Sigmoid colon (tissue), 7 donors: ENCODE results near the gene ZIC2. TPM values are rescaled to one million over a fixed set of nuclear protein-coding genes. Genes with fewer than 3 reads are reported as not detected.
"Not testable (repeated sequence)": the region's sequence is repeated elsewhere in the genome, so short reads cannot be mapped to it uniquely, and the experiment has no call there.

Experiments used
- DNase-seq: peaks from one replicate; pipeline ENCODE4 v3.0.0-alpha.2; 2019
- H3K27ac ChIP-seq, 4 donors: fragments of 200-600 bp; sonication (generic); one replicate each; pipeline ENCODE4 v1.5.1; 2016 to 2019; ENCODE audit warnings: mild to moderate bottlenecking in 1 of 4
- H3K27me3 ChIP-seq, 3 donors: fragments of 200-600 bp; sonication (generic); one replicate each; pipeline ENCODE4 v1.5.1; 2019; ENCODE audit warnings: mild to moderate bottlenecking in 1 of 3
- H3K36me3 ChIP-seq, 4 donors: fragments of 200-600 bp; sonication (generic); one replicate each; pipeline ENCODE4 v1.5.1; 2016 to 2019
- H3K4me1 ChIP-seq, 4 donors: fragments of 200-600 bp; sonication (generic); one replicate each; pipeline ENCODE4 v1.5.1; 2017 to 2019
- H3K4me3 ChIP-seq, 4 donors: fragments of 200-600 bp; sonication (generic); one replicate each; pipeline ENCODE4 v1.5.1; 2017 to 2019; ENCODE audit warnings: mild to moderate bottlenecking in 2 of 4, moderate library complexity in 1 of 4
- H3K9me3 ChIP-seq, 4 donors: fragments of 200-600 bp in 3 of 4; sonication (generic) in 3 of 4; one replicate each; pipeline versions ENCODE4 v1.5.1 to v1.6.1; 2013 to 2019
- CTCF ChIP-seq, 4 experiments: fragments of 450-650 bp in 3 of 4; fragments of 200-600 bp in 1 of 4; IDR thresholded peaks; one replicate each; pipeline ENCODE4 v1.5.1; 2016 to 2019; ENCODE audit warnings: antibody characterized with exemption in 4 of 4, mild to moderate bottlenecking in 3 of 4, moderate library complexity in 2 of 4
- EP300 ChIP-seq, 4 donors: sonication (generic); formaldehyde crosslinking; IDR thresholded peaks; one replicate each; pipeline ENCODE4 v1.6.1; 2017; ENCODE audit warnings: antibody characterized with exemption in 4 of 4
- POLR2A ChIP-seq, 2 donors: fragments of 450-650 bp; IDR thresholded peaks; one replicate each; pipeline ENCODE4 v1.6.1; 2016; ENCODE audit warnings: antibody characterized with exemption in 2 of 2, mild to moderate bottlenecking in 2 of 2, moderate library complexity in 2 of 2
- POLR2AphosphoS5 ChIP-seq, 4 donors: sonication (generic); formaldehyde crosslinking; IDR thresholded peaks; one replicate each; pipeline ENCODE4 v1.6.1; 2017; ENCODE audit warnings: antibody characterized with exemption in 4 of 4
- WGBS, 2 donors: extraction: QIAGEN DNeasy Blood & Tissue Kit; methylation state at CpG; one replicate each; pipeline ENCODE4 v1.1.7; 2013; 5-methylcytosine and 5-hydroxymethylcytosine counted together
- intact Hi-C: fragments of 100-400 bp; cut with DNase I; formaldehyde crosslinking; loops from one replicate; pipeline ENCODE4 v1.15.1; 2023
- polyA plus RNA-seq, 3 donors: library from polyadenylated mRNA; stranded (reverse); fragments of 200-250 nt; gene quantifications; one replicate each; pipeline ENCODE4 v1.2.3, GENCODE V29; 2013
- total RNA-seq, 4 donors: library from RNA; depleted of rRNA; stranded (reverse); fragments of >200 nt; gene quantifications; one replicate each; pipeline ENCODE4 v1.1.0, GENCODE V29; 2016
- donor health status: healthy with polysubstance abuse.
- donor health status: Bipolar disorder and iron deficiency.
- donor health status: healthy.

The ZIC2 gene
- total and polyA plus RNA-seq, 7 donors, result 0.03 TPM; not detected in 6

DNA sequence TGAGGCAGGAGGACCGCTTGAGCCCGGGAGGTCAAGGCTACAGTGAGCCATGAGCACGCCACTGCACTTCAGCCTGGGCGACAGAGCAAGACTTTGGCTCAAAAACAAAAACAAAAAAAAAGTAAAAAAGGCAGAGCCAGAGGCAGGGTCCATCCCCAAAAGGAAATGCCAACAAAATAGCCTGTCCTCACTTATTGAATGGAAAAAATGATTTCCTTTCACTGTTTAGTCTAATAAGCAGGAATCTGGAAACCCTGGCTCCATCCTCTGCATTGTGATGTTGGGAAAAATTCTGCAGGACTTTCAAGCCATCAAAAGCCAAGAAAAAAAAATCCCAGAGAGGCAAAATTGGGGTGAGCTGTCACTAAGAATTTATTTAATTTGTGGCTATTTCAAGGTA lies 33.2 kb upstream of the ZIC2 start:
- TF ChIP-seq EP300 (IDR thresholded peaks at IDR 0.05) (no peak), CTCF (IDR thresholded peaks at IDR 0.05) (no peak), POLR2A (IDR thresholded peaks at IDR 0.05) (no peak), POLR2AphosphoS5 (IDR thresholded peaks at IDR 0.05) (no peak)

DNA sequence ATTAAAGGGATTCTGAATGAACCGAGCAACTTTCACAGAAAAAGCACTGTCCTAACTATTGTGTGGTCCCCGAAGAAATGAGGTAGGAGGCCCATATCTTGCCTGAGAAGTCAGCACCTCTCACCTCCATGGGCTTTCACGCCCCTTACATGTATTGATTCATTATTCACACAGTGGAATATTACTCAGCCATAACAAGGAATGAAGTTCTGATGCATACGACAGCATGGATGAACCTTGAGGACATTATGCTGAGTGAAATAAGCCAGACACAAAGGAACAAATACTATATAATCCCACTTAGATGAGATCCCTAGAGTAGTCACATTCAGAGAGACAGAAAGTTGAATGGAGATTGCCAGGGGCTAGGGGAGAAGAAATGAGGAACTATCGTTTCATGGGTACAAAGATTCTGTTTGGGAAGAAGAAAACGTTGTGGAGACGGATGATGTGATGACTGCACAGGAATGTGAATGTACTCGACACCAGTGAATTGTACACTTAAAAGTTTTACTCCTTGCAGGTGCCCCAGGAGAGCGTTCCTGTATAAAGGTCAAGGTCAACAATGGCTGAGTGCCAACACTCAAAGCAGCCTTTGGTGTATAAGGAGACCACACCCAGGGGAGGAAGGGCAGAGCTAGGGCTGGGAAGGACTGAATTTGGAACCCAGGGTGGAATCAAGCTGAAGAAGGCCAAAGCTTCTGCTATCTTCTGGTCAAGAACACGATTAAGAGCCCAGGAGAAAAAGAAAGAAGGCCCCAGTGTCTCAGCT lies 32.5 kb upstream of the ZIC2 start:
- intact Hi-C loops, result no loop called here
- no peak for TF ChIP-seq EP300 (IDR thresholded peaks at IDR 0.05)
- TF ChIP-seq POLR2A (IDR thresholded peaks at IDR 0.05), result no peak
- no peak for TF ChIP-seq POLR2AphosphoS5 (IDR thresholded peaks at IDR 0.05)
- no peak for TF ChIP-seq CTCF (IDR thresholded peaks at IDR 0.05)
- WGBS, 2 donors, result 45 to 73% methylated on average over 10 of the region's 10 CpGs
- no peaks in the 10 kb centered on the region for H3K36me3 ChIP-seq
- DNase-seq, result no peak
- H3K4me1 ChIP-seq, result no peaks in the 10 kb centered on the region
- H3K27me3 ChIP-seq, result peaks cover 0 to 69% (median 4%) of the 10 kb centered on the region in 3 donors
- no peaks in the 10 kb centered on the region for H3K9me3 ChIP-seq
- H3K27ac ChIP-seq, result no peak overlapping the region
- H3K4me3 ChIP-seq, result no peak overlapping the region

More for the DNA sequence above, 33.2 kb upstream of the ZIC2 start:
- DNase-seq, result no peak
- Histone ChIP-seq H3K36me3 (no peaks in the 10 kb centered on the region), H3K4me3 (no peak overlapping the region), H3K9me3 (no peaks in the 10 kb centered on the region), H3K27ac (no peak overlapping the region), H3K4me1 (no peaks in the 10 kb centered on the region), H3K27me3 (peaks cover 0 to 62% (median 4%) of the 10 kb centered on the region in 3 donors)
- intact Hi-C loops, result no loop called here
- WGBS, 2 donors, result 83 to 95% methylated on average over 4 of the region's 4 CpGs

DNA sequence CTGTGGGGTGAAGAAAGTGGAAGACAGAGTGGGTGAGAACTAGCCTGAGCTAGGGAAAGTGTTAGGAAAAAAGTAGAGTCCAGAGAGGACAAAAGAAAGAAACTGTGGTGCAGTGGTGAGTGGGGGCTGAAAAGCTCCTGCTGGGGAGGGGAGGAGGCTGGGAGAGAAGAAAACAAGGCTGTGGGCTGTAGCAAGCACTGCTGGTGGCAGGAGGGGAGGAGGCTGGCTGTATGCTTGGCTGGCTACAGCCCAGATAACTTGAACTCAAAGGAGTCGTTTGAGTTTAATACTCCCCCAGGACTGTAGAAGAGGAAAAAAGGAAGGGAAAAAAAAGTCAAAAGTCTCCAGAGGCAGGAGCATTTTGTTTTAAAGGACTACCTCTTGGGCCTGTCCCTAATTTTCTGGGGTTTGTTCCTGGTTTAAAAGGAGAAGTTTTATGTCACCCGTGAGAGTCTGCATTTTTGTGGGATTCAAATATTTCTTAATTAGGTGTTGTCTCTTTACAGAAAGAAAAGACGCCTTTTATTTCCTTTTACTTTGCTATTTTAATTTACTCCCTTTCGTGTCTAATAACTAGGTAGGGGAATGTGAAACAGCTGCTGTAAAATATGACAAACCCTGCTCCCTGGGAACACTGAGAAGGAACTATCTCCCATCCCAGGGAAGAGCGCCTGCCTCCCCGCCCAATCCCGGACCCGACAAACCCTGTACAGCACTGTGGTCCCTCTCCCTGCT lies 31.7 kb upstream of the ZIC2 start:
- no peaks in the 10 kb centered on the region for H3K36me3 ChIP-seq
- peaks cover 0 to 77% (median 3%) of the 10 kb centered on the region in 3 donors for H3K27me3 ChIP-seq

DNA sequence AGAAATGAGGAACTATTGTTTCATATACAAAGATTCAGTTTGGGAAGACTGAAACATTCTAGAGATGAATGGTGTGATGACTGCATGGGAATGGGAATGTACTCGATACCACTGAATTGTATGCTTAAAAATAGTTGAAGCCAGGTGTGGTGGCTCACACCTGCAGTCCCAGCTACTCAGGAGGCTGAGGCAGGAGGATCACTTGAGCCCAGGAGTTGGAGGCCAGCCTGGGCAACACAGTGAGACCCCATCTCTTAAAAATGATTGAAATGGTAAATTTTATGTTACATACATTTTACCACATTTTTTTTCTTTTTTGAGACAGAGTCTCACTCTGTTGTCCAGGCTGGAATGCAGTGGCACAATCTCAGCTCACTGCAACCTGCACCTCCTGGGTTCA lies 29.9 kb upstream of the ZIC2 start:
- H3K36me3 ChIP-seq, H3K27ac ChIP-seq, intact Hi-C loops, H3K4me3 ChIP-seq, H3K9me3 ChIP-seq, DNase-seq: not testable (repeated sequence)
- H3K27me3 ChIP-seq, result peaks cover 14 to 80% (median 21%) of the 10 kb centered on the region in 3 donors
- peaks cover 0 to 12% (median 11%) of the 10 kb centered on the region in 4 donors for H3K4me1 ChIP-seq
- 82 to 94% methylated on average over 1 of the region's 1 CpG for WGBS, 2 donors

More for the DNA sequence above, 31.7 kb upstream of the ZIC2 start:
- no peaks in the 10 kb centered on the region for H3K9me3 ChIP-seq
- 42 to 66% methylated on average over 8 of the region's 8 CpGs for WGBS, 2 donors
- intact Hi-C loops, result no loop called here
- DNase-seq, result no peak
- H3K4me1 ChIP-seq, result no peaks in the 10 kb centered on the region
- H3K4me3 ChIP-seq, result no peak overlapping the region
- no peak overlapping the region for H3K27ac ChIP-seq
- TF ChIP-seq EP300 (IDR thresholded peaks at IDR 0.05) (no peak), CTCF (IDR thresholded peaks at IDR 0.05) (no peak), POLR2AphosphoS5 (IDR thresholded peaks at IDR 0.05) (no peak), POLR2A (IDR thresholded peaks at IDR 0.05) (no peak)

DNA sequence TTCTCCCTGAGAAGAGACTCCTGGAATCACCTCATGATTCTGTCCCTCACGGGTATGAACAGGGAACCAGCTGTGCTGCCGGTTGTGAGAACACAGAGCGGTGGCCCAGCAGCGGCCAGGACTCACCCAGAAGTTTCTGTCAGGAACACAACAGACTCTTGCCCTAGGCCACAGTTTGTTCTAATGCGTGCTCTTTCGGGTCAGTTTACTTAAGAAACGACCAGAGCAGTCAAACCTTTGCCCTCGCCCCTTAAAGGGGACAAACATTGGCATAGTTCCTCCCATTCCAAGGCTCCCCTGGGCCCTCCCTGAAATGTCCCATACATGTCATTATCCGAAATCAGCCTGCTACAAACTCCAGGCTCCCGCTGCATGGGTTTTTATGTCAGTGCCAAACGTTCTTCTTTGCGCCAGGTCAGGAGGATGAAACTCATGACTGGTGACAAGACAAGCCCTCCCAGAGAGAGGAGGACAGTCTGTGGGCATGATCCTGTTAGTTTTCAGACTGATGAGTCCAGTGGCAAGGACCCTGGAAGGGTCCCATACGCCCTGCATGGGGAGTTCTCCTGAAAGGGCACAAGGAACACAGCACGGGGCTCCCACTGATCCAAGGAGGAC lies 28.3 kb upstream of the ZIC2 start:
- Histone ChIP-seq H3K4me1 (peaks cover 0 to 24% (median 22%) of the 10 kb centered on the region in 4 donors), H3K9me3 (no peaks in the 10 kb centered on the region), H3K36me3 (no peaks in the 10 kb centered on the region), H3K27ac (no peak overlapping the region), H3K4me3 (no peak overlapping the region), H3K27me3 (peaks cover 30 to 82% (median 37%) of the 10 kb centered on the region in 3 donors)
- intact Hi-C loops, result no loop called here
- DNase-seq, result no peak
- TF ChIP-seq POLR2A (IDR thresholded peaks at IDR 0.05) (no peak), EP300 (IDR thresholded peaks at IDR 0.05) (no peak)
- WGBS, 2 donors, result 31 to 57% methylated on average over 14 of the region's 14 CpGs
